Brain microvascular endothelial cell (primary cell): ENCODE measurements around the gene SLC22A23.

Experiments used
- DNase-seq: peaks from one replicate; pipeline ENCODE4 v3.0.0-alpha.2; 2020
- H3K27ac ChIP-seq: fragments of 250-450 bp; sonication (Bioruptor Pico); 2 replicates; pipeline ENCODE4 v1.5.1; 2020; ENCODE audit warnings: mild to moderate bottlenecking, moderate library complexity
- H3K27me3 ChIP-seq: fragments of 250-450 bp; sonication (Bioruptor Pico); replicated peaks from 2 replicates; pipeline ENCODE4 v1.5.1; 2020; ENCODE audit warnings: mild to moderate bottlenecking
- H3K36me3 ChIP-seq: fragments of 250-450 bp; sonication (Bioruptor Pico); replicated peaks from 2 replicates; pipeline ENCODE4 v1.5.1; 2020; ENCODE audit warnings: mild to moderate bottlenecking
- H3K4me3 ChIP-seq: 2 replicates; pipeline ENCODE4 v1.5.1; 2011; ENCODE audit warnings: low read depth, mild to moderate bottlenecking, control low read depth, low read length, moderate library complexity
- CTCF ChIP-seq: IDR thresholded peaks from 2 replicates; pipeline ENCODE4 v1.5.1; 2011; ENCODE audit warnings: low read depth, mild to moderate bottlenecking, moderate library complexity, low read length, control low read depth, inconsistent platforms; ENCODE audit errors: missing control alignments
- in situ Hi-C: cut with HindIII; loops from 2 replicates; pipeline ENCODE4 v1.10.0; 2017; ENCODE audit warnings: low sequenced_read_pairs, low pct_ligation_motif_present

SLC22A23 gene

DNA sequence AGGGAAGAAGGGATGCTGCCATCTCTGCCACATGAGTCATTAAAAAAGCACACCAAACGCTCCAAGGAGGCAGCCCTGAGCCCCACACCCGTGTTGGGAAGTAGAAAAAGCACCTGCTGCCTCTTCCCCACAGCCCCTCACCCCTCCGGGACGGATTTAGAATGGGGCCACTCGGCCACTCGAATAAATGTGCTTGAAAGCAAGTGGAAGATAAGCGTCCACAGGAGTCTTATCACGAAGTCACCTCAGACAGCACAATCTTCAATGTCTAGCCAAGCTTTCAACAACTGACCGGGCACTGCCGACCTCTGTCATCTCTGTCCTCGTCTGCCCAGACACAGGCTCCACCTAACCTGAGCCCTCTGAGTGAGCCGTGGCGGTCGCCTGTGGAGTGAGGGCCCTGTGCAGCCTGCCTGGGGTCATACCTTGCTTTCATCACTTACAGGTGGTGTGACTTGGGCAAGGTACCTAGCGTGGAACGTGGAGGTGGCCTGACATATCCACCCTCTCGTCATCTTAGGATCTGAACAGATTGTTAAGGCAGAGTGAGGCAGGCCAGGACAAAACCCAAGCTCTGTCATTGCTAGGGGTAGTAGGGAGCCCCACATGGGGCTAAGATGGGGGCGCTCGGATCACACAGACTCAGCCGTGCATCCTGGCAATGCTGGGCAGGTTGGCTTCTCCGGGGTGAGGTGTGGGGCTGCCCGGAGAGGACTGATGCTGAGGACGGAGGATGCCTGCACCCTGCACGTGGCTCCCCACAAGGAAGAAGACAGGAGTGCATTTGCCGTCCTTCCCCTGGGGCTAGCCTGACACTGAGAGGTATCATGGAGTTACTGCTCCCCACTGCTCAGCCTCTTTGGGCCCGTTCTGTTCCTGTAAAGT lies 163.3 kb downstream of the SLC22A23 start:
- no peak for TF ChIP-seq CTCF
- Histone ChIP-seq H3K4me3 (no peak overlapping the region), H3K27ac (no peak overlapping the region), H3K36me3 (no peaks in the 10 kb centered on the region), H3K27me3 (no peaks in the 10 kb centered on the region)
- in situ Hi-C loops: no loop called here
- DNase-seq: no peak

DNA sequence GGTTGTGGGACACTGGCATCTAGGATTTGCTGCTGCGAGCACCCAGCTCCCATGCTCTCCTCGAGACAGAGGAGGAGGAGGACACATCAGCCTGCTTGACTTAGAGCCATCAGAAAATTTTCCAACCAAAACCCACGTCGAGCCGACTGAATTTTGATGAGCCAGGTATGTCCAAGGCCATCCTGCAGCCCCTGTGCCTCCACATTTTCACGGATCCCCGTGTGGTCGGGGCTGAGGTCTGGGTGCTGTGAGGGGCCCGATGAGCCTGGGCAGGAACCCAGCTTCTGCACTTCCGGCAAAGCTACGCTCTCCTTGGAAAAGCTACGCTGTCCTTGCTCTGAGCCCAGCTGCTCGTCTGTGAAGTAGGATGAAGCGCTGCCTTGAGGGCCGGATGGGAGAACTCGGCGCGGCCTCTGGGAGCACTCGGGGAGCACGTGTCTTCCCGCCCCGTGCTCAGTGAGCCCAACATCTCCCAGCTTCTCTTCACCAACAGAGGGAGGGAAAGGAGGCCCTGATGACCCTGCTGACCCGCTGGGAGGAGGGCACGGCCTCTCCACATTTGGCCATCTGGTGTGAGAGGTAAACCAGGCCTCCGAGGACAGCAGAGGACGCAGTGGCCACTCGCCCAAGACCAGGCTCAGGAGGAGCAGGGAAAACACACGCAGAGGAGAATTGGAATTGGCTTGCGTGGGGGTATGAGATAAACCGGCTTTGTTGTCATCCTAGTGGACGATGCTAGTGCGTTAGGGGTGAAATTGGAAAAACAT lies 164.2 kb downstream of the SLC22A23 start:
- TF ChIP-seq CTCF: no peak
- H3K4me3 ChIP-seq: no peak overlapping the region
- H3K27me3 ChIP-seq: no peaks in the 10 kb centered on the region
- no peaks in the 10 kb centered on the region for H3K36me3 ChIP-seq
- H3K27ac ChIP-seq: no peak overlapping the region
- DNase-seq: no peak
- in situ Hi-C loops: no loop called here

DNA sequence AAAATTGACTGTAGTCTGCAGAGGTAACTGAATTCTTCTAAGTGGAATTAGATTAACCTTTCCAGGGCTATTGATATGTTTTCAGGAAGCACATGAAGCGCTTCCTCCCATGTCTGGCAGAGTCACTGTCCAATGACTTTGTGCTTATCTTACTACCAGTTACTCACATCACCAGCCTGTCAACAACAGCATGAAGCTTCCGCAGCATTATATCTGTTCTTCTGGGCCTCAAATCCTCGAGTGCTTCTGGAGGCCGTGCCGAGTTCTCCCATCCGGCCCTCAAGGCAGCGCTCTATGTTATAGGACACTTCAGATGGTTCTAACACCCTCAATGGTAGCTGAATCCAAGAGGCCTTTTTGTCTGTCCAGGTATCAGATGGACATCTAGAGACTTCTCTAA lies 164.9 kb downstream of the SLC22A23 start:
- Histone ChIP-seq H3K36me3 (no peaks in the 10 kb centered on the region), H3K27ac (no peak overlapping the region), H3K4me3 (no peak overlapping the region), H3K27me3 (no peaks in the 10 kb centered on the region)
- TF ChIP-seq CTCF: no peak
- no peak for DNase-seq
- in situ Hi-C loops: no loop called here

- in situ Hi-C loops: no loop called here
- no peaks in the 10 kb centered on the region for H3K36me3 ChIP-seq
- H3K4me3 ChIP-seq: no peak overlapping the region
- no peak for TF ChIP-seq CTCF
- H3K27ac ChIP-seq: no peak overlapping the region
- no peaks in the 10 kb centered on the region for H3K27me3 ChIP-seq
- DNase-seq: no peak
Measured at GRCh38 chr6:3291346-3291745, 165.5 kb downstream of the SLC22A23 start.

DNA sequence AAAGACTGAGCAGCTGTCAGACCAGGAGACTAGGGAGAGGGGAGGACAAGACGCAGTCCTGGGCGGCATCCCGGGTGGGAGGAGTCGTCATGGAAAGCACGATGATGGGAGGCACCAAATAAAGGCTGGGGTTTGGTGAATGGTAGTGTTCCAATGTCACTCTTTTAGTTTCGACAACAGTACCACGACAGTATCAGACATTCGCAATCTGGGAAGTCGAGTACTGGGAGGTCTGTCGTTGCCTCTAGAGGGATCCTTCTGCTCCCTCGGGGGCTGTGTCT lies 166.0 kb downstream of the SLC22A23 start:
- no peak overlapping the region for H3K4me3 ChIP-seq
- H3K36me3 ChIP-seq: no peaks in the 10 kb centered on the region
- no peak for TF ChIP-seq CTCF
- in situ Hi-C loops: no loop called here
- H3K27me3 ChIP-seq: no peaks in the 10 kb centered on the region
- no peak for DNase-seq
- H3K27ac ChIP-seq: no peak overlapping the region
